Neural progenitor cell (in vitro differentiated cells): ENCODE measurements around the gene CDCA3. TPM values are rescaled to one million over a fixed set of nuclear protein-coding genes. Genes with fewer than 3 reads are reported as not detected.
A peak's percentile ranks its signal among the peaks of the same experiment; 100 is the strongest.
"Not testable (repeated sequence)": the region's sequence is repeated elsewhere in the genome, so short reads cannot be mapped to it uniquely, and the experiment has no call there.

Source experiments
- DNase-seq: peaks from one replicate; pipeline ENCODE4 v3.0.0-alpha.2; 2016; ENCODE audit warnings: low spot score
- H2AFZ ChIP-seq: fragments of 200-600 bp; sonication (generic); replicated peaks from 2 replicates; pipeline ENCODE4 v1.6.1; 2016; ENCODE audit warnings: antibody characterized with exemption
- H3F3A ChIP-seq: fragments of 200-600 bp; sonication (generic); 2 replicates; pipeline ENCODE4 v1.6.1; 2016; ENCODE audit warnings: antibody characterized with exemption, low read depth
- H3K27ac ChIP-seq: fragments of 200-600 bp; sonication (generic); 2 replicates; pipeline ENCODE4 v1.5.1; 2016; ENCODE audit warnings: mild to moderate bottlenecking
- H3K27me3 ChIP-seq: fragments of 200-600 bp; sonication (generic); 2 replicates; pipeline ENCODE4 v1.6.1; 2016; ENCODE audit warnings: mild to moderate bottlenecking, moderate library complexity
- H3K36me3 ChIP-seq: fragments of 200-600 bp; sonication (generic); 2 replicates; pipeline ENCODE4 v1.5.1; 2016
- H3K4me1 ChIP-seq: fragments of 200-600 bp; sonication (generic); 2 replicates; pipeline ENCODE4 v1.6.1; 2016; ENCODE audit warnings: mixed run types
- H3K4me2 ChIP-seq: fragments of 200-600 bp; sonication (generic); 2 replicates; pipeline ENCODE4 v1.6.1; 2016
- H3K4me3 ChIP-seq: fragments of 200-600 bp; sonication (generic); 2 replicates; pipeline ENCODE4 v1.5.1; 2016
- H3K79me2 ChIP-seq: fragments of 200-600 bp; sonication (generic); 2 replicates; pipeline ENCODE4 v1.6.1; 2016; ENCODE audit warnings: low read depth
- H3K9ac ChIP-seq: fragments of 200-600 bp; sonication (generic); 2 replicates; pipeline ENCODE4 v1.6.1; 2016
- H3K9me3 ChIP-seq: fragments of 200-600 bp; sonication (generic); 2 replicates; pipeline ENCODE4 v1.5.1; 2016; ENCODE audit warnings: low read depth
- H4K20me1 ChIP-seq: fragments of 200-600 bp; sonication (generic); 2 replicates; pipeline ENCODE4 v1.6.1; 2016; ENCODE audit warnings: low read depth
- H3K27ac Mint-ChIP-seq: 3 replicates; pipeline ENCODE4 v1.8.0; 2021; ENCODE audit warnings: mixed read lengths
- H3K27me3 Mint-ChIP-seq: 2 replicates; pipeline ENCODE4 v1.8.0; 2022; ENCODE audit warnings: low read depth, mild to moderate bottlenecking, inconsistent platforms, moderate library complexity, mixed read lengths; ENCODE audit not compliant: insufficient read depth
- H3K36me3 Mint-ChIP-seq: 3 replicates; pipeline ENCODE4 v1.8.0; 2021; ENCODE audit warnings: mixed read lengths
- H3K4me1 Mint-ChIP-seq: 3 replicates; pipeline ENCODE4 v1.8.0; 2021; ENCODE audit warnings: mixed read lengths
- H3K4me3 Mint-ChIP-seq: 3 replicates; pipeline ENCODE4 v1.8.0; 2021; ENCODE audit warnings: mild to moderate bottlenecking, moderate library complexity, mixed read lengths
- H3K9me3 Mint-ChIP-seq: 3 replicates; pipeline ENCODE4 v1.8.0; 2020; ENCODE audit warnings: mixed read lengths
- EZH2 ChIP-seq: fragments of 200-600 bp; sonication (generic); IDR thresholded peaks from 2 replicates; pipeline ENCODE4 v1.6.1; 2017; ENCODE audit warnings: antibody characterized with exemption, mild to moderate bottlenecking, moderate library complexity
- EZH2phosphoT487 ChIP-seq: fragments of 200-600 bp; sonication (generic); IDR thresholded peaks from 2 replicates; pipeline ENCODE4 v1.6.1; 2017; ENCODE audit warnings: antibody characterized with exemption
- total RNA-seq: library from RNA; depleted of rRNA; stranded (reverse); fragments of >200 nt; gene quantifications from 2 replicates; pipeline ENCODE4 v1.2.3, GENCODE V29; 2015; ENCODE audit warnings: low replicate concordance
- TF ChIP-seq, protein P1 (sequence below): fragments of 200-600 bp; sonication (generic); IDR thresholded peaks from 2 replicates; pipeline ENCODE4 v1.5.1; 2017; ENCODE audit warnings: antibody characterized with exemption, mild to moderate bottlenecking

The CDCA3 gene
- total RNA-seq, 1 donor from 2014 or later, result 62.1 TPM

DNA sequence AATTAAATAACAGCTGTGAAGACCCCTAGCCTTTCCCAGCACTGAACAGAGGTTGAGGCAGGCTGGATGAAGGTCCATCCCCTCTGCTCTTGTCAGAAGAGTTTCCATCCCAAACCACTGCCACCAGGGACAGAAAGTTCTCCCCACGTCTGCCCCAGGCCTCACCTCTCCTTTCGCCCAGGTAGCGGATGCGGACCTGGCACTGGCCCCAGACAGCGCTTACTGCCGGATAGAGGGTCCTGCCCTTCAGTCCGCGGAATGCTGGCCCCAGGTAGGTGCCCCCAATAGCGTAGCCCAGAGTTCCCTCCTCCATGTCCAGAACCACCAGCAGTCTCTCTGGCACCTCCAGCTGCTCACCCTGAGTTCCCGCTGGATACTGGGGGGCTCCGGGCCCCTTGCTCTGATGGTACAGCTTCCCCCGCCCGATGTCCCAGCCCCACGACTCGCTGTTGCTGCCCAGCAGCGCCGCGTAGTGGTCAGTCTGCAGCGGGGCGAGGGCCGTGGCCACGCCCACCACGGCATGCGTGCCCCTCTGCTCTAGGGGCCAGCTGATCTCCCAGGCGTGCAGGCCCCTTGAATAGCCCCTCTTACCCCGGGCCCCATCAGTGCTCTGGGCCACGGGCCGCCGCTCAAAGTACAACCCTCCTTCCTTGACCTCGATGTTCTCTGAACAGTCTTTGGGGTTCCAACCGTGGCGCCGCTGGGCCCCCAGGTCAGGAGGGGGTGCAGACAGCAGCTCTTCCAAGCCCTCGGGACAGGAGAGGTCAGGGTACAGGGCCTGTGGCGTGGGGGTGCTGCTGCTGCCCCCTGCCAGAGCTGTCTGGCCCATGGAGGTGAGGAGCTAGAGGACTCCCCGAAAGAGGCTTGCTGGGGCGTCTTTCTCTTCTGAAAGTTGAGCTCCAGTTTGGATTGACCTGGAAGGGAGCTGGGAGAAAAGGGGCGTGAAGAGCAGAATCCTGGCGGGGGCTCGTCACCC is 21.3 kb upstream of the CDCA3 start:
- peak overlapping the region; percentile 99 for H3K4me2 ChIP-seq
- TF ChIP-seq EZH2phosphoT487, result no peak
- TF ChIP-seq, protein P1, sequence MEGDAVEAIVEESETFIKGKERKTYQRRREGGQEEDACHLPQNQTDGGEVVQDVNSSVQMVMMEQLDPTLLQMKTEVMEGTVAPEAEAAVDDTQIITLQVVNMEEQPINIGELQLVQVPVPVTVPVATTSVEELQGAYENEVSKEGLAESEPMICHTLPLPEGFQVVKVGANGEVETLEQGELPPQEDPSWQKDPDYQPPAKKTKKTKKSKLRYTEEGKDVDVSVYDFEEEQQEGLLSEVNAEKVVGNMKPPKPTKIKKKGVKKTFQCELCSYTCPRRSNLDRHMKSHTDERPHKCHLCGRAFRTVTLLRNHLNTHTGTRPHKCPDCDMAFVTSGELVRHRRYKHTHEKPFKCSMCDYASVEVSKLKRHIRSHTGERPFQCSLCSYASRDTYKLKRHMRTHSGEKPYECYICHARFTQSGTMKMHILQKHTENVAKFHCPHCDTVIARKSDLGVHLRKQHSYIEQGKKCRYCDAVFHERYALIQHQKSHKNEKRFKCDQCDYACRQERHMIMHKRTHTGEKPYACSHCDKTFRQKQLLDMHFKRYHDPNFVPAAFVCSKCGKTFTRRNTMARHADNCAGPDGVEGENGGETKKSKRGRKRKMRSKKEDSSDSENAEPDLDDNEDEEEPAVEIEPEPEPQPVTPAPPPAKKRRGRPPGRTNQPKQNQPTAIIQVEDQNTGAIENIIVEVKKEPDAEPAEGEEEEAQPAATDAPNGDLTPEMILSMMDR, result peak; percentile 93
- peak overlapping the region; percentile 46 for H3K27ac ChIP-seq
- H3K27me3 ChIP-seq, result no peaks in the 10 kb centered on the region
- peak overlapping the region; percentile 62 for H3K9ac ChIP-seq
- Mint-ChIP-seq H3K36me3 (peaks cover 29% of the 10 kb centered on the region), H3K27me3 (peaks cover 17% of the 10 kb centered on the region), H3K9me3 (no peaks in the 10 kb centered on the region), H3K4me1 (peaks cover 39% of the 10 kb centered on the region), H3K4me3 (peak overlapping the region; percentile 91), H3K27ac (no peak overlapping the region)
- peaks cover 51% of the 10 kb centered on the region for H4K20me1 ChIP-seq
- peak overlapping the region; percentile 81 for H3K4me3 ChIP-seq
- peak; percentile 95 for DNase-seq
- H3K4me1 ChIP-seq, result peaks cover 13% of the 10 kb centered on the region
- no peaks in the 10 kb centered on the region for H3K9me3 ChIP-seq
- H3F3A ChIP-seq, result peaks cover 63% of the 10 kb centered on the region
- peaks cover 51% of the 10 kb centered on the region for H3K79me2 ChIP-seq
- no peak overlapping the region for H2AFZ ChIP-seq
- no peaks in the 10 kb centered on the region for H3K36me3 ChIP-seq

DNA sequence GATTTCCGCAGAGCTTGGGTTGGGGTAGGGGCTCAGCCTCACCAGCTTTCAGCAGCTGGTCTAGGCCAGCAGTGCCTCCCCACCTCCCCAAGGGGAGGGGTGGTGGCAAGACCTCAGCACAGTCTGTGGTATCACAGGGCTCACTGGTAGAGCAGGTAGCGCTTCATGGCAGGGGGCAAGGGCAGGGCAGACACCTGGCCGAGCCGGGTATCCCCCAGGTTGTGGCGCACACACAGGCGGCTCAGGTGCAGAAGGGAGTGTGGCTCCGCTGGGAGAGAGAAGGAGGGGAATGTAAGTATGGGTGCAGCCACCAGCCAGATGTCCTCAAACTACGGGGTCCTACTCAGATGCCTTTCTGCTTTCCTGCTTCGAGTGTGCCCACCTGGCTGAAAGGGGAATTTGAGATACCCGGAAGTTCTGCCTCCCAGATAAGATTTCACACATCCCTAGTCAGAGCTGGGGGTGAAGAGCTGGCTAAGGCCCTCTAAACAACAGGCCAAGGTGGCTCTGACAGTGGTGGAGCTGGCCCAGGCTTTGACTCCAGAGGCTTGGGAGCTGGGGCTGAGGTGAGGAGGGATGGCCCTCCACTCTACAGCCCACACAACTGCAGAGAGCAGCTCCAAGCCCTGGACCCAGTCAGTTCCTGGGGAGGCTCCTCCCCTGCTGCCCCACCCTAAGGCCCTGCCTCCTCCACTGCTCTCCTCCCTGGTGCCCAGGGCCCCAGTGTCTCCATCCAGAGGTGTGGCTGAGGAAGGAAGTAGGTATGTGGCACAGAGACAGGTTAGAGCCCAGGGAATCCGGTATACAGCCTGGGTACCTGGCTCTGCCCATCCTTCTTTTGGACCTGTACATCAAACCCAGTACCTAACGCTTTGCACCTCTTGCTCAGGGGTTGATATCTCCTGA is 20.2 kb upstream of the CDCA3 start:
- peak overlapping the region; percentile 81 for H3K4me3 ChIP-seq
- peaks cover 47% of the 10 kb centered on the region for H3K4me1 Mint-ChIP-seq
- H3F3A ChIP-seq, result peaks cover 72% of the 10 kb centered on the region
- no peaks in the 10 kb centered on the region for H3K9me3 Mint-ChIP-seq
- no peaks in the 10 kb centered on the region for H3K27me3 ChIP-seq
- peak overlapping the region; percentile 99 for H3K4me2 ChIP-seq
- H3K4me3 Mint-ChIP-seq, result peak overlapping the region; percentile 91
- H2AFZ ChIP-seq, result no peak overlapping the region
- no peaks in the 10 kb centered on the region for H3K9me3 ChIP-seq
- H3K36me3 Mint-ChIP-seq, result peaks cover 30% of the 10 kb centered on the region
- H3K9ac ChIP-seq, result no peak overlapping the region
- no peak overlapping the region for H3K27ac Mint-ChIP-seq
- H3K27ac ChIP-seq, result no peak overlapping the region
- no peaks in the 10 kb centered on the region for H3K36me3 ChIP-seq
- H3K4me1 ChIP-seq, result peaks cover 20% of the 10 kb centered on the region
- H3K27me3 Mint-ChIP-seq, result peaks cover 17% of the 10 kb centered on the region
- TF ChIP-seq EZH2, result no peak
- TF ChIP-seq, protein P1, result no peak
- peaks cover 51% of the 10 kb centered on the region for H4K20me1 ChIP-seq
- DNase-seq, result peak; percentile 13
- peaks cover 52% of the 10 kb centered on the region for H3K79me2 ChIP-seq

DNA sequence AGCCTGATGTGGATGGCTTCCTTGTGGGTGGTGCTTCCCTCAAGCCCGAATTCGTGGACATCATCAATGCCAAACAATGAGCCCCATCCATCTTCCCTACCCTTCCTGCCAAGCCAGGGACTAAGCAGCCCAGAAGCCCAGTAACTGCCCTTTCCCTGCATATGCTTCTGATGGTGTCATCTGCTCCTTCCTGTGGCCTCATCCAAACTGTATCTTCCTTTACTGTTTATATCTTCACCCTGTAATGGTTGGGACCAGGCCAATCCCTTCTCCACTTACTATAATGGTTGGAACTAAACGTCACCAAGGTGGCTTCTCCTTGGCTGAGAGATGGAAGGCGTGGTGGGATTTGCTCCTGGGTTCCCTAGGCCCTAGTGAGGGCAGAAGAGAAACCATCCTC is 19.2 kb upstream of the CDCA3 start:
- Histone ChIP-seq H4K20me1 (peaks cover 51% of the 10 kb centered on the region), H3K79me2 (peaks cover 52% of the 10 kb centered on the region), H3K4me1 (peaks cover 23% of the 10 kb centered on the region), H3F3A (peaks cover 80% of the 10 kb centered on the region)
- not testable (repeated sequence) for H3K36me3 ChIP-seq, H3K27ac Mint-ChIP-seq, H3K27ac ChIP-seq, DNase-seq, H2AFZ ChIP-seq, H3K9me3 Mint-ChIP-seq, H3K27me3 ChIP-seq, H3K4me3 ChIP-seq, H3K9me3 ChIP-seq, H3K4me2 ChIP-seq, H3K9ac ChIP-seq
- Mint-ChIP-seq H3K36me3 (peaks cover 32% of the 10 kb centered on the region), H3K27me3 (peaks cover 17% of the 10 kb centered on the region), H3K4me1 (peaks cover 53% of the 10 kb centered on the region), H3K4me3 (peak overlapping the region; percentile 69)
